Measurements from ENCODE around the gene EVA1C. TPM values are rescaled to one million over a fixed set of nuclear protein-coding genes. Genes with fewer than 3 reads are reported as not detected.

Gene EVA1C
- polyA plus RNA-seq, 1 donor from 2014 or later = 2.1 TPM

GRCh38 chr21:32411350-32412161, 950 bp upstream of the EVA1C start:
- no peaks in the 10 kb centered on the region for H3K36me3 ChIP-seq (ENCODE audit: insufficient read depth, low read length)
- H3K9me3 ChIP-seq (ENCODE audit: low read length) = no peaks in the 10 kb centered on the region
- H3K27me3 ChIP-seq (ENCODE audit: insufficient read depth, low read depth, low read length) = peaks cover 67% of the 10 kb centered on the region
- H3K79me2 ChIP-seq (replicated peaks; ENCODE audit: insufficient read depth, low read length) = no peaks in the 10 kb centered on the region
- no peaks in the 10 kb centered on the region for H3K9me2 ChIP-seq (ENCODE audit: insufficient read depth, low read length)
- no peaks in the 10 kb centered on the region for H3F3A ChIP-seq (ENCODE audit: insufficient read depth, low read length, poor library complexity, severe bottlenecking)
- TF ChIP-seq EP300 (conservative IDR thresholded peaks at IDR 0.05; ENCODE audit: poor library complexity, severe bottlenecking) (no peak), EZH2 (IDR thresholded peaks at IDR 0.05; ENCODE audit: borderline replicate concordance, insufficient read depth, low read length, poor library complexity, severe bottlenecking) (no peak), CTCF (IDR thresholded peaks at IDR 0.05; ENCODE audit: poor library complexity, severe bottlenecking) (no peak), SMC3 (conservative IDR thresholded peaks at IDR 0.05; ENCODE audit: poor library complexity) (no peak), RAD21 (conservative IDR thresholded peaks at IDR 0.05) (no peak), TAF1 (IDR thresholded peaks at IDR 0.05; ENCODE audit: low read depth) (no peak), MXI1 (conservative IDR thresholded peaks at IDR 0.05; ENCODE audit: poor library complexity, severe bottlenecking) (no peak), POLR2AphosphoS5 (IDR thresholded peaks at IDR 0.05) (no peak)
- TF ChIP-seq, protein P1, sequence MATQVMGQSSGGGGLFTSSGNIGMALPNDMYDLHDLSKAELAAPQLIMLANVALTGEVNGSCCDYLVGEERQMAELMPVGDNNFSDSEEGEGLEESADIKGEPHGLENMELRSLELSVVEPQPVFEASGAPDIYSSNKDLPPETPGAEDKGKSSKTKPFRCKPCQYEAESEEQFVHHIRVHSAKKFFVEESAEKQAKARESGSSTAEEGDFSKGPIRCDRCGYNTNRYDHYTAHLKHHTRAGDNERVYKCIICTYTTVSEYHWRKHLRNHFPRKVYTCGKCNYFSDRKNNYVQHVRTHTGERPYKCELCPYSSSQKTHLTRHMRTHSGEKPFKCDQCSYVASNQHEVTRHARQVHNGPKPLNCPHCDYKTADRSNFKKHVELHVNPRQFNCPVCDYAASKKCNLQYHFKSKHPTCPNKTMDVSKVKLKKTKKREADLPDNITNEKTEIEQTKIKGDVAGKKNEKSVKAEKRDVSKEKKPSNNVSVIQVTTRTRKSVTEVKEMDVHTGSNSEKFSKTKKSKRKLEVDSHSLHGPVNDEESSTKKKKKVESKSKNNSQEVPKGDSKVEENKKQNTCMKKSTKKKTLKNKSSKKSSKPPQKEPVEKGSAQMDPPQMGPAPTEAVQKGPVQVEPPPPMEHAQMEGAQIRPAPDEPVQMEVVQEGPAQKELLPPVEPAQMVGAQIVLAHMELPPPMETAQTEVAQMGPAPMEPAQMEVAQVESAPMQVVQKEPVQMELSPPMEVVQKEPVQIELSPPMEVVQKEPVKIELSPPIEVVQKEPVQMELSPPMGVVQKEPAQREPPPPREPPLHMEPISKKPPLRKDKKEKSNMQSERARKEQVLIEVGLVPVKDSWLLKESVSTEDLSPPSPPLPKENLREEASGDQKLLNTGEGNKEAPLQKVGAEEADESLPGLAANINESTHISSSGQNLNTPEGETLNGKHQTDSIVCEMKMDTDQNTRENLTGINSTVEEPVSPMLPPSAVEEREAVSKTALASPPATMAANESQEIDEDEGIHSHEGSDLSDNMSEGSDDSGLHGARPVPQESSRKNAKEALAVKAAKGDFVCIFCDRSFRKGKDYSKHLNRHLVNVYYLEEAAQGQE (IDR thresholded peaks at IDR 0.05; ENCODE audit: borderline replicate concordance) = no peak
- H2AFZ ChIP-seq (ENCODE audit: low read depth, low read length) = no peak overlapping the region
- H3K4me2 ChIP-seq (ENCODE audit: low read length) = peak overlapping the region; percentile 39
- no peaks in the 10 kb centered on the region for H4K20me1 ChIP-seq (ENCODE audit: insufficient read depth)
- H3K27ac ChIP-seq (ENCODE audit: low read length) = no peak overlapping the region
- peak overlapping the region; percentile 74 for H3K4me3 ChIP-seq (ENCODE audit: low read length)
- peak overlapping the region; percentile 41 for H3K9ac ChIP-seq (ENCODE audit: low read length)

GRCh38 chr21:32413015-32413504, 554 bp downstream of the EVA1C start:
- no peak overlapping the region for H3K27ac ChIP-seq (ENCODE audit: low read length)
- TF ChIP-seq EP300 (conservative IDR thresholded peaks at IDR 0.05; ENCODE audit: poor library complexity, severe bottlenecking) (no peak), TAF1 (IDR thresholded peaks at IDR 0.05; ENCODE audit: low read depth) (no peak), CTCF (IDR thresholded peaks at IDR 0.05; ENCODE audit: poor library complexity, severe bottlenecking) (peak; percentile 34)

More at GRCh38 chr21:32413015-32413504, 554 bp downstream of the EVA1C start:
- Histone ChIP-seq H4K20me1 (ENCODE audit: insufficient read depth) (no peaks in the 10 kb centered on the region), H3K9me2 (ENCODE audit: insufficient read depth, low read length) (no peaks in the 10 kb centered on the region), H3K27me3 (ENCODE audit: insufficient read depth, low read depth, low read length) (peaks cover 67% of the 10 kb centered on the region), H3K4me3 (ENCODE audit: low read length) (peak overlapping the region; percentile 74), H3K9ac (ENCODE audit: low read length) (peak overlapping the region; percentile 41), H3K4me2 (ENCODE audit: low read length) (peak overlapping the region; percentile 44), H3K9me3 (ENCODE audit: low read length) (no peaks in the 10 kb centered on the region), H3K36me3 (ENCODE audit: insufficient read depth, low read length) (no peaks in the 10 kb centered on the region), H3F3A (ENCODE audit: insufficient read depth, low read length, poor library complexity, severe bottlenecking) (no peaks in the 10 kb centered on the region), H3K79me2 (replicated peaks; ENCODE audit: insufficient read depth, low read length) (no peaks in the 10 kb centered on the region), H2AFZ (ENCODE audit: low read depth, low read length) (no peak overlapping the region)
